ENCODE results near the gene GP1BA.

DNA sequence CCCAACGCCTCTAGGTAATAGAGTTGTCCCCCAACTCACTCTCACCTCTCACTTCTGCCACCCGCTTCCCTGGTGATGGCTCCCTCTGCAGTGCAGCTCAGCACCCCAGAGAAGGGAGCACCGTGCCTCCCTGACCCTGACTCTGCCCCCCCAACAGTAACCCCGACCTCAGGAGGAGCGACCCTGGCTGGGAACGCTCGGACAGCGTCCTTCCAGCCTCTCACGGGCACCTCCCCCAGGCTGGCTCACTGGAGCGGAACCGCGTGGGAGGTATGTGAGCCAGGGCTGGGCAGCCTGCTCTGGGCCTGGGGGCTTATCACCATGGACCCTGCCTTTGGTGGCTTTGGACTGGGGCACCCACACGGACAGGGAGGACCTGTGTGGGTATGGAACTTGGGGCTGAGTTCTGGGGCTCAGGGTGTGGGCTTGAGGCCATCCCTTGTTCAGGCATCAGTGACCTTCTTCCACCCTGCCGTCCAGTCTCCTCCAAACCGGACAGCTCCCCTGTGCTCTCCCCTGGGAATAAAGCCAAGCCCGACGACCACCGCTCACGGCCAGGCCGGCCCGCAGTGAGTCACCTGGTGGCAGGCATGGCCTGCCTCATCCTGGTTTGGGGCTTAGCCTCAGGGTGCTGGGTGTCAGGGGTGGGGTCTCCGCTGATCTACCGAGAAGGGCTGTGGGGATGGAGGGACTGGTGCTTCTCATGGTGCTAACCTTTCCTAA lies 39.4 kb upstream of the GP1BA start:
- no peak for TF ChIP-seq POLR2A (IDR thresholded peaks at IDR 0.05)
- no peak for TF ChIP-seq CTCF (IDR thresholded peaks at IDR 0.05)
- TF ChIP-seq EP300 (IDR thresholded peaks at IDR 0.05): no peak
- TF ChIP-seq POLR2AphosphoS5 (IDR thresholded peaks at IDR 0.05): no peak

All from gastroesophageal sphincter (tissue), 3 donors.